HG03175 (cell line): ENCODE data around the gene FRG2B.
"Not testable (repeated sequence)": the region's sequence is repeated elsewhere in the genome, so short reads cannot be mapped to it uniquely, and the experiment has no call there.

Experiments
- ATAC-seq: cut with Tn5 transposase; IDR thresholded peaks from one replicate; pipeline ENCODE4 v1.9.1; 2021; ENCODE audit warnings: mild to moderate bottlenecking, moderate library complexity; ENCODE audit not compliant: unreplicated experiment

Gene FRG2B

DNA sequence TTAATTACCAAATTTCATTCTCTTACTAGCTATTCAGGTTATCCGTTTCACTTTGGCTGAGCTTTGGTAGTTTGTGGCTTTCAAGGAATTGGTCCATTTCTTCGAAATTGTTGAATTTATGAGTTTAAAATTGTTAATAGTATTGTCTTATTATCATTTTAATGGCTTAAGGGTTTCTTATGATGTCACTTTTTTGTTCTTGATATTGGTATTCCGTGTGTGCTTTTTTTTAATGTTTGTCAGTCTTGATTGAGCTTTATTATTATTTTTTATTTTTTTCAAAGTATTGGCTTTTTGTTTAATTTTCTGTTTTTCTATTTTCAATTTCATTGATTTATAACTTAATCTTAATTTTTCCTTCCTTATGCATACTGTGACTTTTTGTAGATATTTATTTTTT, 25.9 kb downstream of the FRG2B start:
- no peak for ATAC-seq

DNA sequence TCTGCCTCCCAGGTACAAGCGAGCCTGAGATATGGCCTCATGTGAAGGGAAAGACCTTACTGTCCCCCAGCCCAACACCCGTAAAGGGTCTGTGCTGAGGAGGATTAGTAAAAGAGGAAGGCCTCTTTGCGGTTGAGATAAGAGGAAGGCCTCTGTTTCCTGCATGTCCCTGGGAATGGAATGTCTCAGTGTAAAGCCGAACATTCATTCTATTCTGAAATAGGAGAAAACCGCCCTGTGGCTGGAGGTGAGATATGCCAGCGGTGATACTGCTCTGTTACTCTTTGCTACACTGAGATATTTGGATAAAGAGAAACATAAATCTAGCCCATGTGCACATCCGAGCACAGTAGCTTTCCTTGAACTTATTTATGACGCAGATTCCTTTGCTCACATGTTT, 26.7 kb downstream of the FRG2B start:
- not testable (repeated sequence) for ATAC-seq

DNA sequence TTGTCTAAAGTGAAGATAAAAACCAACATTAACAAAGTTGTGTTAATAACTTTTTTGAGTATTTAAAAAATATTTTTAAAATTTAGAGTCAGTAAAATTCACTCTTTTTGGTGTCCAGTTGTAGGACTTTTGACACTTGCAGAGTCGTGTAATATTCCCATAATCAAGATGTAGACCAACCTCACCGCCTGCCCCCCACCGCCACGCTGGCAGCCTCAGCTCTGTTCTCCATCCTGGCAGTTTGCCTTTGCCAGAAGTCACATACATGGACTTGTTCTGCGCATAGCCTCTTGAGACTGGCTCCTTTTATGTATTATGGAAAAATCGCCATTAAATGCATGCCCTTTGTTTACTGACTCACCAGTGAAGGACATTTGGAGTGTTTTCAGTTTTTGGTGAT, 33.9 kb downstream of the FRG2B start:
- no peak for ATAC-seq

DNA sequence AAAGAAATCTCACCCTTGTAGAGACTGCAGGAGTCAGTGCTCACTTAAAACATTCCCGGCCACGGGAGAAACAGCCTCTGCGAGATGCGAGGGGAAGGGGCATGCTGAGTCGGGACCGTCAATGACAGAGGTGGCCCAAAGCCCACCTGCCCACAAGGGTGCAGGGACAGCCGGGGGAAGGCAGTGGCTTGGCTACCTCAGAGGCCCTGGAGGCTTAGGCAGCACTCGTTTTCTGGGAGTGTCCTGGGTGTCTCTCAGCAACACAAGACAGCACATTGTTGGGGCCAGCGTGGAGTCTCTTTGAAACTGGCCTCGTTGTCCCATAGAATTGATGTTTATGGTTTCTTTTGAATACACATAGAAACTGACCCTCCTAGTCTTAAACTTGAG, 35.6 kb downstream of the FRG2B start:
- no peak for ATAC-seq

DNA sequence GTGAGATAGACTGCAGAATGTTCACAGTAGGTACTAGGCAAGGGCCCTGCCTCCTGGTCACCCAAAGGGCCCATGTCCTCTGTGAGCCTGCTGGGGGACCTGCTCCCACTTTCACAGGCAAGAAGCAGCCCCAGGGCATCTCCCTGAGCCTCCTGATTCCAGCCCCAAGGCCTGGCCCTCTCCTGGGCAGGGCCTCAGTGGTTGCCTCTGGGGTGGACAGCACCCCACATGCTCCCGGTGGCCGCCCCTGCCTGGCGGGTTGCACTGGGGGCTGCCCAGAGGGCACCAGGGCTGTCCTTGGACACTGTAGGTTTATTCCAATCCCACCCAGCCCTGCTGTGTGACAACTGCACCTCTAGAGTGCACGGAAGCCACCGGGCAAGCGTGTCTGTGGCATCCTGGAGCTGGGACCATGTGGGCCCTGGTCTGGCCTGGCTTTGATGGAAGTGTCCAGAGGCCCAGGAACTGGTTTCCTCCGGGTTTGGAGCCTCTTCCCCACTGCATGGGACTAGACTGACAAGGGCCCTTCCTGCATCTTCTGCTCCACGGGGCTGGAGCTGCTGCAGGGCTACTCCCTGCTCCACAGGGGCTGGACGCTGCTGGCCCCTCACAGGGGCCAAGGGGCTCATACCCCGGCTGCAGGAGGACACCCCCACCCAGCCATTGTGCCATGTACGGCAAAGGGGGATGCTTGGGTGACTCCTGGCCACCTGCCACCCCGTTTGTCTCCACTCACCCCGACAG, 36.2 kb downstream of the FRG2B start:
- no peak for ATAC-seq

GRCh38 chr10:133577037-133577436, 49.6 kb downstream of the FRG2B start:
- not testable (repeated sequence) for ATAC-seq
